Fibroblast of lung (primary cell): ENCODE results near the gene VEPH1.

Experiments used
- CTCF ChIP-seq, 2 donors: IDR thresholded peaks in 1 of 2; conservative IDR thresholded peaks in 1 of 2; 1 replicate in 1 of 2; 2 replicates in 1 of 2; pipeline ENCODE4 v1.5.1; 2011 to 2012; ENCODE audit warnings: low read length in 2 of 2, control low read depth in 1 of 2, inconsistent platforms in 1 of 2, low read depth in 1 of 2, mild to moderate bottlenecking in 1 of 2
- EZH2 ChIP-seq: IDR thresholded peaks from 2 replicates; pipeline ENCODE4 v1.5.1; 2012; ENCODE audit warnings: low read length, control low read depth, mild to moderate bottlenecking; ENCODE audit errors: missing control alignments

DNA sequence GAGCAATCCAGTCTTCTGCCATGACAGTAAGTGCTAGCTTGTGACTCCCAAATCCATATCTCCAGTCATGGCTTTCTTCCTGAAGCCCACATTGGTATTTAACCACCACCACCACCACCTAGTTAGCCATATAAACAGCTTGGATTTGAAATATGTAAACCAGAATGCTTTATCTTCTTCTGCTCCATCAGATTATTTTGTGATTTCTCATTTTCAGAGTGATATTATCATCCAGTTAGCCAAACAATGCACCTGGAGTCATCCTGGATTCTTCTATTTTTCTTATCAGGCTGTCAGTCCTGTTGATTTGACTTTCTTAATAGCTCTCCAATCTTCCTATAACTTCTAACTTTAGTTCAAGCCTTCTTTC is 190.9 kb downstream of the VEPH1 start:
- TF ChIP-seq CTCF (conservative IDR thresholded peaks at IDR 0.05 in 1 of 2, IDR thresholded peaks at IDR 0.05 in 1 of 2; ENCODE audit: low read depth in 1 of 2, low read length in 2 of 2) (no peak), EZH2 (no peak)
